Measurements from ENCODE around the gene POLDIP2.
A peak's percentile ranks its signal among the peaks of the same experiment; 100 is the strongest.

The POLDIP2 gene

GRCh38 chr17:28357061-28357900 lies at the start of gene POLDIP2:
Gene POLDIP2, minus strand, starts transcription at chr17:28357527. Its CDS starts 79 bp downstream, at chr17:28357448.
- peak; percentile 91 to 95 (median 92) for DNase-seq

- no peak for DNase-seq
Observed at GRCh38 chr17:28406473-28406814, 49.1 kb upstream of the POLDIP2 start.

DNA sequence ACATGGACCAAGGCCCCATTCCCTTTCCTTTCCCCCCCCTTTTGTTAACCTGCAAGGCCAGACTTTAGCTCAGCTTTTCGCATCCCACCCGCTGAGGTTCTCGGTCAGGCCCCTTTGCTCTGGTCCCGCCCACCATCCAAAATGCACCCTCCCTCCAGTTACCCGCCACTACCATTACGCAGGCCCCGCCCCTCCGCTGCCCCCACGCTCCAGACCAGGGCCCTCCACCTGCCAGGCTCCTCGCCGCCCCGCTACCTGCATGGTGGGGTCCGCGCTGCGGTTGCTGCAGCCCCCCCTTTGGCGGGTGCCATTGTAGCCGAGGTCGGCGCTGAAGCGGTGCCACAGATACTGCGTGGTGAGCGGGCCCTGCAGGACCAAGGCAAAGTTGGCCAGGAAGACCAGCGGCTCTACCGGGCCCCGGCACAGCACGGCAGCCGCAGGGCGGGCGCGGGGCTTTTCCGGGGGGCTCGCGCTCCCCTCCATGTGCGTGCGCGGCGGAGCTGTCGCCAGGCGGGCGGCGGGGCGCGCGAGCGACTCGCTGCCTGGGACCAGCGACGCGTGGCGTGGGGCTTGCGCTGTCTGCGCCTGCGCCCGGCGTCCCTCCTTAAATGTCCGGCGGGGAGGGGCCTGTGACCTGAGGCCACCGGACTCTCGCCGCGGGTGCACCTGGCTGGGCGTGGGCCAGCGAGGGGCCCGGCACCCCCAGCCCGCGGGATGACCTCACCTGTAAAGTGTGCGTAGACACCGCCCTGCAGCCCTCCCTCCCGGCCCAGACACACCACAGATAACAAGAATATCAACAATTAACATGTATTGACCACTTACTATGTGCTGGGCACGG lies 48.5 kb upstream of the POLDIP2 start, which contains the start of gene SLC46A1:
Gene SLC46A1 (minus strand): TSS at position 581 of the 841 bp plus-strand sequence. CDS start 98 bp downstream, at position 483.
- peak in 5 of 6 experiments; percentile 9 to 45 (median 25) for DNase-seq

DNA sequence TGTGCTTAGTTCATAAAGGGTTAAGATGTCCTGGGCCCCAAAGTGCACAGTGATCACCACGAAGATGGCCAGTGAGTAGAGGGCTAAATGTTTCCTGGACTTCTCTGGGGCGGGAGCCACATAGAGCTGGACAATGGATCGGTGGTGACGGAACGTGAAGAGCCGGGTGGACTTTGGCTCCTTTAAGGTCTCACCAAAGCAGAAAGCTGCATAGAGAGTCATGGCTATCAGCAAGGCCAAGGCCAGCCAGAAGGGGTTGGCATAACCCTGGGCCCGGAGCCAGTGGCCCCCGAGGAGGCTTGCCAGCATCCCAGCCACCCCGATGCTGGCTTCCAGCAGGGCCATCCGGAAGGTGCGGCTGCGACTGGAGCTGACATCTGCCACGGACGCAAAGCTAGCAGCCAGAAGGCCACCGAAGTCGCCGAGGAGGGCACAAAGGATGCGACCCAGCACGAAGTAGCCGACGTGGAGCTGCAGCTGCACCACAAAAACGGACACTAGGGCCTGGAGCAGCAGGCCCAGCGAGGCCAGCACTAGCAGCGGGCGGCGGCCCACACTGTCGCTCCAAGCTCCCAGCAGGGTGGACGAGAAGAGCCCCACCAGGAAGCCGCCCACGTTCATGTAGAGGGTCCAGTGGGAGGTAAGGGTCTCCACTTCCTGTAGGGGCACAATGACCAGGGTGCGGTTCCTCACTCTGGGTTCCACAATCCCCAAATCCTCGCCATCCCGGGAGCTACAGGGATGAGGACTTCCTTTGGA lies 47.7 kb upstream of the POLDIP2 start:
- no peak for DNase-seq

- no peak for DNase-seq
Observed at GRCh38 chr17:28404461-28404811, 47.1 kb upstream of the POLDIP2 start.

DNA sequence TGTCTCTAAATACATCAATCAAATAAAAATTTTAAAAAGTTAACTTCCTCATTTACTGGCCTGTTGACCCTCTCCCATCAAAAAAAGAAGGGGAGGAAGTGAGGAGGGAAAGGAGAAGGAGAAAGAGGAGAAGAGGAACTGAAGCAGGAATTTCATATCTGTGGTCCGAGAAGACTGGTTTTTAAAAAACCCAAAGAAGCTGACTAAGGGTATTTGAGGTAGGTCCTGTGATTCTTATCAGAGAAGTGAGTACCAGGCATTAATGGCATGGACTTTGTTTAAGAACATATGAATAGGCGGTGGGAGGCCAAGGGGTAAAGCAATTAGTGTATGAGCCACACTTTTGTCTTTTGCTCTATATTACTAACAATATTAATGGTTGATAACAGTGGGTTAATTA lies 46.7 kb upstream of the POLDIP2 start:
- no peak for DNase-seq

DNA sequence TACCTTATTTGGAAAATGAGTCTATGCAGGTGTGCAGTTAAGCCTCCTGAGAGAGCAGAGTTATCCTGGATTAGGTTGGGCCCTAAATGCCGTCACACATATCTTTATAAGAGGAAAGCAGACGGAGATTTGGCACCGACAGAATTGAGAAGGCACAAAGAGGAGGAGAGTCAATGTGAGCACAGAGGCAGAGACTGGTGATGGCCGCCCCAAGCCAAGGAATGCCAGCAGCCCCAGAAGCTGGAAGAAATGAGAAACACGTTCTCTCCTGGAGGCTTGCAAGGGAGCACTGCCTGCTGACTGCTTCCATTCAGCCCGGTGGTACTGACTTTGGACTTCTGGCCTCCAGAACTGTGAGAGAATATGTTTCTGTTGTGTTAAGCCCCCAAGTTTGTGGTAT lies 45.5 kb upstream of the POLDIP2 start:
- DNase-seq, result no peak

GRCh38 chr17:28402224-28402630 lies 44.9 kb upstream of the POLDIP2 start:
- DNase-seq, result no peak

GRCh38 chr17:28399808-28400207 lies 42.5 kb upstream of the POLDIP2 start:
- no peak for DNase-seq

- no peak for DNase-seq
Observed at GRCh38 chr17:28398280-28398981, 41.1 kb upstream of the POLDIP2 start.

DNA sequence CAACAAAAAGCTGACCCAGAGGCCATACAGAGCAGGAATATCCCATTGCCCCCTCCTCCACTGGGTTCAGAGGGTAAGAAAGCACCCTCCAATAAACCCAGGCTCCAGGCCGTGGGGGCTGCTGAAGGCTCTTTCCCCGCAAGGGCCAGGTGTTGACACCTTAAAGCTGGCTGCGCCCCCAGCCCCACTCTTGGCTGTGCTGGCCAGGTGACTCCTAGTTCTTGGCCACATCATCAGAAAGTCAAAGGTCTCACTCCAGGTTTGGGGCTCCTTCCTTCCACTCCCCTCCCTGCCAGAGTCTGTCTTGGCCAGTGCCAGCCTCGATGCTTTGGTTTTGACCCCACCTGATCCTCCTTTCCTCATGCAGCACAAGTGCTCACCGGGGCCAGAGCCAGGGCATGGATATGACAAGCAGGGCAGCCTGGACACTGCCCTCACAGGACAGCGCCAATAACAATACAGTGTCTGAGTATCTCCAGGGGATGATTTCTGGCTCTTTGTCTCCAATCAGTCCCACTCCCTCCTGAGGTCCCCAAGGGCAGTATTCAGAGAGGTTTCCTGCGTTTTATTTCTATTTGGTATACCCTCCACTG lies 40.5 kb upstream of the POLDIP2 start:
- DNase-seq, result no peak

- no peak for DNase-seq
Observed at GRCh38 chr17:28397275-28397674, 39.9 kb upstream of the POLDIP2 start.

- no peak for DNase-seq
Observed at GRCh38 chr17:28396635-28397239, 39.4 kb upstream of the POLDIP2 start.

DNA sequence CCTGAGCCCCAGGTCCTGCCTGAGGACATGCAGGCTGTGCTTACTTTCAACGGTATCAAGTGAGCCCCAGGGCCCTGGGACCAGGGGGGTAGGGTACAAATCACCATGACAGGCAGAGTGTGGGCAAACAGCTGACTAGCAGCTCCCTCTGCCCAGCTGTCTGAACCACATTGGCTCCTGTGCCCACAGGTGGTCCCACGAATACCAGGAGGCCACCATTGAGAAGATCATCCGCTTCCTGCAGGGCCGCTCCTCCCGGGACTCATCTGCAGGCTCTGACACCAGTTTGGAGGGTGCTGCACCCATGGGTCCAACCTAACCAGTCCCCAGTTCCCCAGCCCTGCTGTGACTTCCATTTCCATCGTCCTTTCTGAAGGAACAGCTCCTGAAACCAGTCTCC lies 38.6 kb upstream of the POLDIP2 start:
- DNase-seq, result no peak

DNA sequence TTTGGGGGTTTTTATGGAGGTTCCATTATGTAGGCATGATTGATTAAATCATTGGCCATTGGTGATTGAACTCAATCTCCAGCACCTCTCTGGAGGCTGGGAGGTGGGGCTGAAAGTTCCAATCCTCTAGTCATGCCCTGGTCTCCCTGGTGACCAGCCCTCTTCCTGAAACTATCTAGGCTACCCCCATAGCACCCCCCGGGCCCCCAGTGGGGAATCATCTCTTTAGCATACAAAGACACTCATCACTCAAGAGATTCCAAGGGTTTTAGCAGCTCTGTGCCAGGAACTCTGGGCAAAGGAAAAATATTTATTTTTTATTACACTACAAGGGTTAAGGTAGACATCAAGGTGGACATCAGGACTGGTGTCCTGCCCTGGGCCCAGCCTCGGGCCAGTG lies 38.1 kb upstream of the POLDIP2 start:
- DNase-seq, result no peak

DNA sequence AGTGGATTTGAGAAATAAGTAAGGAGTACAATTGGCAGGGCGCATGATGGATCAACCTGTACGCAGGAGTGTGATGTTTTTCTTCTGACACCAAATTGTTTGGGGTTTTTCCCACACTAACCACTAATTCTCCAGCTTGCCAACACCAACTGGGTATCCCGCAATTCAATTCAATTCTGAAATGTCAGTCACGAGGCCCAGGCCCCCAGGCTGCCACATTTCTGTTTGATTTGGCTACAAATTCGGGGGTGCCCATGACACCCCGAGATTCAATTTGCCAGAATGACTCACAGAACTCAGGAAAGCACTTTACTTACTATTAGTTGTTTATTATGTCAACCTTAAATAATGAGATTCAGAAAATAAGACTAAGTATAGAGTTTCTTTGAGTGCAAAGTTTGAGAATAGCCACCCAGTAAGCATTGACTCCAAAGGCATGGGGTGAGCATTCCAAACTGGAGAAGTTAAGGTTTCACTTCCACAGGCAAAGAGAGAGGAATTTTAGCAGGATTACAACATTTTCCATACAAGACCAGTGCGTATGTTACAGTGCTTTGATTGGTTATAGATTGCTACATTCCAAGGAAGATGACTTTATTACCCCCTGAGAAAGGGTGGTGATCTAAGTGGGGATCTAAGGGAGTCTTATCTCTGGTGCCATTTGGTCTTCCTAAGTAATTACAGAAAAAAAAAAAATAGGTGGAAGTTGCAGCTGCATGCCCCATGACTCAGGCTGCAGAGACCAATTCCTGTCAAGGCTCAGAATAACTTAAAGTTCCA lies 37.2 kb upstream of the POLDIP2 start:
- DNase-seq, result no peak

DNA sequence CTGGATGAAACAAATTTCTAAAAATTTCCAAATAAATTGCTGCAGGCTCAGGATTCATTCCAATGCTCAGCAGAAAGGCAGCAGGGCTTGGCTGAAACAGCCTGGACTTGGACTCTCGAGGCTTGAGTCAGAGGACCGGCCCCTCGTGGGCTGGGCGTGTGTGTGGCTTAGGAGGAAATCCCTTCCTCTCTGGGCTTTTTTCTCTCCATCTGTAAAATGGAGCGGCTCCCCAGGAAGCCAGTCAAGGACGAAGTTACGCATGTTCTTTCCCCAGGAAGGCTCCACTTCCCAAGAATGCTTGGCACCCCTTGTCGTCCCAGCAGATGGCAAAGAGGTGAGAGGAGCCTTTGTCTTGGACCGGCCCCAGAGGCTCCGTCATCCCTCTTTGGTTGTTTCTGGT lies 35.2 kb upstream of the POLDIP2 start:
- no peak for DNase-seq

DNA sequence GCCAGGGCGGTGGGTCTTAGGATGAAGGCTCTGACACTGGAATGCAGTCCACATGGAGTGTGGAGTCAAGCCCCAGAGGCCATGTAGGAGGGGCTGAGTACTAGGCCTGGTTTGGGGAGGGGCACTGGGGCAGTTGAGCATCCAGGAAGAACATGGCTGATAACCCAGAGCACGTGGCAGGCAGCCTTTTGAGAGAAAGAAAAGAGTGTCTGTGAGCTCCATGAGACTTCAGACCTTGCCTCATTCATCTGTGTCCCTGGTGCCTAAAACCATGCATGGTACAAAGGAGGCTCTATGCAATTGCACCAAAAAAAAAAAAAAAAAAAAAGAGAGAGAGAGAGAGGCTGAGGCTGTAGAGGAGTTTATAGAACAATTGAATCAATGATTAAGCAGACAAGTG lies 34.1 kb upstream of the POLDIP2 start:
- no peak for DNase-seq

DNA sequence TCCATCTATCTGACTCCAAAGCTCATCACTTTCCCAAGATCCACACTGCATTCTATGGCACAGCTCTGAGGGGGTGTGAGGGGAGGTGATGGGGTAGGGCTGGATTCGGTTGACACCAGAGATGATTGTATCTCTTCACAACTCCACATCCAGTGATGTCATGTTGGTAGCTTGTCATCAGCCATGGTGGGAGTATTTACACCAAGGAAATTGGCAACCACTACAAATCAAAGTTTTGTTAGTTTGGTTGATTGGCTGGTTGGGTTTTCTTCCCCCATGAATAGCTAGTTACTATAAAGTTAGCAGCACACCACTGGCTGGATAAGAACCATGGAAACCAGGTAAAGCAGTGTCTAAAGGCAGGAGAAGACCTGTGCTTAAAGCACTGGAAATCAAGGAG lies 33.7 kb upstream of the POLDIP2 start:
- DNase-seq, result no peak

DNA sequence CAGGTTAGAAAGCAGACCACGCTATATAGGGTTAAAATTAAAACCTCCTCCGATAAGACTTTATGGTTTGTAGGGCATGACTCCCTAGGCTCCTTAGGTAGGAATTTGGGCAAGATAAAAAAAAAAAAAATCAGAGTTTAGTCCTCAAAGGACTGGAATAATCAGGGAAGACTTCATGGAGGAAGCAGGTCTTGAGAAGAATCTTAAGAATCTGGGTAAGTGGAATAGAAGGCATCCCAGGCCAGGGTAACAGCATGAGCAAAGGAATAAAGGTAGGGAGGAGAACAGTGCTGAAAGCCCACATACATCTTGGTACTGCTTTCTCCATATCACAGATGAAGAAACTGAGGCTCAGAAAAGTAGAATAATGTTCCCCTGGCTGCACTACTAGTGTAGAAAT lies 33.2 kb upstream of the POLDIP2 start:
- no peak for DNase-seq

DNA sequence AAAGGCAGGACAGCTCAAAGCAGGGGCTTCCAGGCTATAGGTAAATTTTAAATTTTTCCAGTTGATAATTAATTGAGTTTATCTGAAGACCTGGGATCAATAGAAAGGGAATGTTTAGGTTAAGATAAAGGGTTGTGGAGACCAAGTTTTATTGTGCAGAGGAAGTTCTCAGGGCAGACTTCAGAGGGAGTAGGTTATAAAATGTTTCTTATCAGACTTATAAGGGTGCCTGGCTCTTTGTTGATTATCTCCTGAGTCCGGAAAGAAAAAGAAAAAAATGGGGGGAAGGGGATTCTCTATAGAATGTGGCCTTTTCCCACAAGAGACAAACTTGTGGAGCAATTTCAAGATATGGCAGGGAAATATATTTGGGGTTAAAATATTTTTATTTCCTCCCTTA lies 32.8 kb upstream of the POLDIP2 start:
- DNase-seq, result no peak
